ENCODE results near the gene PRKAB1. TPM values are rescaled to one million over a fixed set of nuclear protein-coding genes. Genes with fewer than 3 reads are reported as not detected.

Gene PRKAB1
- total and polyA plus RNA-seq, 9 of the 15 experiments (the other 6 are each of a cell fraction or from before 2014, with no cell fraction given) = 32.6 to 94.2 (median 63.8) TPM

DNA sequence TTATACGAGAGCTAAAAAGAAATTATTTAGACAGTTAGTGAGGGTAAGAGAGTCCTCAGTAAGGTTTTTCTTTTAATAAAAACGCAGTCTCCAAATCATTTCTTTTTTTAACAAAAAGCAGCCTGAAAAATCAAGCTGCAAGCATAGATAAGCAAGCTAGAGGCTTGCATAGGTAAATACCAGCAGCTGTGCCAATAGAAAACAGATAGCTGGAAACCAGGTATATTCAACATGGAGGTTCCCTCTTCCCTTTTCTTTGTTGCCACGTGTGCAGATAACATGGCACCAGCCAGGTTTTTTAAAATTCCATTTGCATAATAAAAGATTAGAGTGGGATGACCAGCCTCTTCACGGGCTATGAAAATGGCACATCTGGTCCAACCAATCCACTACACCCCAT is 6.1 kb upstream of the PRKAB1 start (continued):
- TF ChIP-seq SNRNP70 (optimal IDR thresholded peaks at IDR 0.05; ENCODE audit: low read depth, low read length) (no peak), GTF2F1 (IDR thresholded peaks at IDR 0.05; ENCODE audit: low read depth, low read length) (no peak), LCOR (CRISPR knock-in tag; IDR thresholded peaks at IDR 0.05) (no peak), ZNF408 (CRISPR knock-in tag; IDR thresholded peaks at IDR 0.05; ENCODE audit: low read depth) (no peak), MCM3 (IDR thresholded peaks at IDR 0.05) (no peak), KAT8 (IDR thresholded peaks at IDR 0.05; ENCODE audit: low read depth) (no peak), MEF2A (IDR thresholded peaks at IDR 0.05; ENCODE audit: control insufficient read depth, low read depth, low read length) (no peak), ELF2 (CRISPR knock-in tag; IDR thresholded peaks at IDR 0.05) (no peak), PHF20 (IDR thresholded peaks at IDR 0.05; ENCODE audit: partially characterized antibody) (no peak), SIN3A (IDR thresholded peaks at IDR 0.05; ENCODE audit: borderline replicate concordance in 2 of 2, control insufficient read depth in 1 of 2, low read depth in 2 of 2, low read length in 2 of 2) (no peak), SIN3B (IDR thresholded peaks at IDR 0.05; ENCODE audit: low read depth) (no peak), HIVEP1 (CRISPR knock-in tag; IDR thresholded peaks at IDR 0.05) (no peak), EZH2 (IDR thresholded peaks at IDR 0.05; ENCODE audit: borderline replicate concordance, low read depth, low read length) (no peak), SNIP1 (IDR thresholded peaks at IDR 0.05; ENCODE audit: low read depth) (no peak), RBM17 (IDR thresholded peaks at IDR 0.05; ENCODE audit: borderline replicate concordance, low read depth, low read length) (no peak), SRSF9 (IDR thresholded peaks at IDR 0.05; ENCODE audit: borderline replicate concordance, low read depth, low read length) (no peak), STAT5A (IDR thresholded peaks at IDR 0.05; ENCODE audit: borderline replicate concordance, low read length) (peak; percentile 42; the same call in 1 of the 2 replicates), ZKSCAN3 (CRISPR knock-in tag; IDR thresholded peaks at IDR 0.05) (no peak), CREM (IDR thresholded peaks at IDR 0.05; ENCODE audit: low read depth) (no peak), EP400 (IDR thresholded peaks at IDR 0.05) (0 out of 2 replicates have a peak, but pooled peaks have one; percentile 15), CXXC5 (CRISPR knock-in tag; IDR thresholded peaks at IDR 0.05) (0 out of 2 replicates have a peak, but pooled peaks have one; percentile 15), ARID1B (IDR thresholded peaks at IDR 0.05) (peak; percentile 90), ARNT (IDR thresholded peaks at IDR 0.05) (no peak), SMARCA4 (IDR thresholded peaks at IDR 0.05) (peak; percentile 79; the same call in 1 of the 2 replicates), RFX7 (CRISPR knock-in tag; IDR thresholded peaks at IDR 0.05) (no peak)
- TF ChIP-seq, protein P1, sequence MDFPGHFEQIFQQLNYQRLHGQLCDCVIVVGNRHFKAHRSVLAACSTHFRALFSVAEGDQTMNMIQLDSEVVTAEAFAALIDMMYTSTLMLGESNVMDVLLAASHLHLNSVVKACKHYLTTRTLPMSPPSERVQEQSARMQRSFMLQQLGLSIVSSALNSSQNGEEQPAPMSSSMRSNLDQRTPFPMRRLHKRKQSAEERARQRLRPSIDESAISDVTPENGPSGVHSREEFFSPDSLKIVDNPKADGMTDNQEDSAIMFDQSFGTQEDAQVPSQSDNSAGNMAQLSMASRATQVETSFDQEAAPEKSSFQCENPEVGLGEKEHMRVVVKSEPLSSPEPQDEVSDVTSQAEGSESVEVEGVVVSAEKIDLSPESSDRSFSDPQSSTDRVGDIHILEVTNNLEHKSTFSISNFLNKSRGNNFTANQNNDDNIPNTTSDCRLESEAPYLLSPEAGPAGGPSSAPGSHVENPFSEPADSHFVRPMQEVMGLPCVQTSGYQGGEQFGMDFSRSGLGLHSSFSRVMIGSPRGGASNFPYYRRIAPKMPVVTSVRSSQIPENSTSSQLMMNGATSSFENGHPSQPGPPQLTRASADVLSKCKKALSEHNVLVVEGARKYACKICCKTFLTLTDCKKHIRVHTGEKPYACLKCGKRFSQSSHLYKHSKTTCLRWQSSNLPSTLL (IDR thresholded peaks at IDR 0.05) = no peak
- TF ChIP-seq, protein P2, sequence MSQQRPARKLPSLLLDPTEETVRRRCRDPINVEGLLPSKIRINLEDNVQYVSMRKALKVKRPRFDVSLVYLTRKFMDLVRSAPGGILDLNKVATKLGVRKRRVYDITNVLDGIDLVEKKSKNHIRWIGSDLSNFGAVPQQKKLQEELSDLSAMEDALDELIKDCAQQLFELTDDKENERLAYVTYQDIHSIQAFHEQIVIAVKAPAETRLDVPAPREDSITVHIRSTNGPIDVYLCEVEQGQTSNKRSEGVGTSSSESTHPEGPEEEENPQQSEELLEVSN (IDR thresholded peaks at IDR 0.05; ENCODE audit: borderline replicate concordance in 1 of 2, extremely low read depth in 1 of 2, insufficient read depth in 1 of 2, insufficient read length in 1 of 2, low read depth in 1 of 2, low read length in 1 of 2, poor library complexity in 1 of 2, severe bottlenecking in 1 of 2) = no peak
- TF ChIP-seq, protein P3, sequence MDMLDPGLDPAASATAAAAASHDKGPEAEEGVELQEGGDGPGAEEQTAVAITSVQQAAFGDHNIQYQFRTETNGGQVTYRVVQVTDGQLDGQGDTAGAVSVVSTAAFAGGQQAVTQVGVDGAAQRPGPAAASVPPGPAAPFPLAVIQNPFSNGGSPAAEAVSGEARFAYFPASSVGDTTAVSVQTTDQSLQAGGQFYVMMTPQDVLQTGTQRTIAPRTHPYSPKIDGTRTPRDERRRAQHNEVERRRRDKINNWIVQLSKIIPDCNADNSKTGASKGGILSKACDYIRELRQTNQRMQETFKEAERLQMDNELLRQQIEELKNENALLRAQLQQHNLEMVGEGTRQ (CRISPR knock-in tag; IDR thresholded peaks at IDR 0.05) = no peak

Data from K562 (cell line).